Measurements from ENCODE around the gene STKLD1.
"Not testable (repeated sequence)": the region's sequence is repeated elsewhere in the genome, so short reads cannot be mapped to it uniquely, and the experiment has no call there.

Gene STKLD1

DNA sequence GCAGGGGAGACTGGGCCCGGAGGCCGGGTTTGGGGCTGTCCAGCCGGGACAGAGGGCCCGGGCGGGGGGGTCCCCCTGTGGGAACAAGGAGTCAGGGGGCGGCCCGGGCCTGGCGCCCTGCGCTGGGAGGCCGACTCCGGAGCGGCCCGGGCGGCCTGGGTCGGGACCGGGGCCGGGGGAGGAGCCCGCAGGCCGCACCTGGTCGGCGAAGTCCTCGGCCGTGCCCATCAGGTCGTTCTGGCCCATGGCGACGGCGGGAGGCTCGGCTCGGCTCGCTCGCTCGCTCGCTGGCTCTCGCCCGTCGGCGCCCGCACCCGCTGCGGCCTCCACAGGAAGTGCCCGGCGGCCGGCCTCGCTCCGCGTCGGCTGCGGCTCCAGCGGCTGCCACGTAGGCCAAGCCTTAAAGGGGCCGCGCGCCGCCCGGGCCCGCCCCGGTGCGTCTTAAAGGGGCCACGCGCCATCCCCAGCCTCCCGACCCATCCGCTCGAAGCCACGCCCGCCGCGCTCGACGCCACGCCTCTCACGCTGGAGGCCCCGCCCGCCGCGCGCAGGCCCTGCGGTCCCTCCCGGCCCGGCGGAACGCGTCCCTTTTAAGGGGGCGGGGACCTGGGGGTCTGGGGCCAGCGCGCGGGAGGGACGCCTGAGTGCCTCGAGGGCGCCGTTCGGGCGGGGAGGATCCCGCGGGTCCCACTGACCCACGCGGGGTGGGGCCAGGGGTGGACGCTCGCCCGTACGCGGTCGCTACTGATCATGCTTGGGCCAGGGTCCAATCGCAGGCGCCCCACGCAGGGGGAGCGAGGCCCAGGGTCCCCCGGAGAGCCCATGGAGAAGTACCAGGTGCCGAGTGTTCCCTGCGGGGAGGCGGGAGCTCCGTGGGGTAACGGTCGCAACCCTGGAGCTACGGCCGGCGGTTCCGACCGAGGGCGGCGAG is at the start of gene STKLD1, which contains the start of gene SURF4:
STKLD1 (plus strand) TSS at position 643 of the 931 bp plus-strand sequence; CDS start at position 751, 108 bp downstream.
SURF4 (minus strand) TSS at position 337 of the 931 bp plus-strand sequence; CDS start at position 246, 91 bp downstream.
- peak; percentile 92 to 94 for DNase-seq (ENCODE audit: low read depth in 2 of 2)

DNA sequence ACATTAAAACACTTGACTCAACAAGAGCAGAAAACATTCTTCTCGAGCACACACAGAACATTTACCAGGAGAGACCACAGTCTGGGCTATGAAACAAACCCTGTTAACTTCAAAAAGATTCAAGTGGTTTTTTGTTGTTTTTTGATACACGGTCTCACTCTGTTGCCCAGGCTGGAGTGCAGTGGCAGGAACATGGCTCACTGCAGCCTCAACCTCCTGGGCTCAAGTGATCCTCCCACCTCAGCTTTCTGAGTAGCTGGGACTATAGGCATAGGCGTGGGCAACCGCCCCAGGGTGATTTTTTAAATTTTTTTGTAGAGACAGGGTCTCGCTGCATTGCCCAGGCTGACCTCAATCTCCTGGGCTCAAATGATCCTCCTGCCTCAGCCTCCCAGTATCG is 49.1 kb upstream of the STKLD1 start:
- DNase-seq (ENCODE audit: low read depth in 2 of 2): not testable (repeated sequence)

DNA sequence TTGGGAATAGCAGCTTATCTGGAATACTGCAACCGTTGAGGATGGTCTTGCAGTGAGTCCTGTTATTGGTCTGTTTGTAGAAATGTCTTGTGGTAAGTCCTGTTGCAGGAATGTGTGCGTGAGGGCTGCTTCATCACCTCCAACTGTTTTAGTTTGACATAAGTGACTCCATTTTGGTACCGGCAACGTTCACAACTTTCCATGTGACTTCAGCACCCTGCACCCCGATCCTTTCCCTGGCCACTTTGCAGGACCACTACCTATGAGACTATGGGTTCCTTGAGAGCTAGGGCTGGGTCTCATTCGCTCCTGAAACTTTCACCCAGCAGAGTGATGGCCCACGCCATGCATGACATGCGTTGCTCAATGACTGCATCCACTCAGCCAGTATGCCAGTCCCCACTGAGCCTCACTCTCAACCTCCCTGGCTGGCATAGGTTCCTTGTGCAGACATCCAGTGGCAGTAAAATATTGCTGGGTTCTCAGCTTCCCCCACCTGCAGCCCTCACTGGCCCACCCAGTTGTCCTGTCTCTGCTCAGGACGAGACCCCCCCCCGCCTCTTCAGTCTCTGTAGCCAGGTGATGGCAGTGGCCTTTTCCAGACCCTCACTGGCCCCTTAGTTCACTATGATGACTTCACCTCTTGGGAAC is 48.2 kb upstream of the STKLD1 start:
- no peak for DNase-seq (ENCODE audit: low read depth in 2 of 2)

DNA sequence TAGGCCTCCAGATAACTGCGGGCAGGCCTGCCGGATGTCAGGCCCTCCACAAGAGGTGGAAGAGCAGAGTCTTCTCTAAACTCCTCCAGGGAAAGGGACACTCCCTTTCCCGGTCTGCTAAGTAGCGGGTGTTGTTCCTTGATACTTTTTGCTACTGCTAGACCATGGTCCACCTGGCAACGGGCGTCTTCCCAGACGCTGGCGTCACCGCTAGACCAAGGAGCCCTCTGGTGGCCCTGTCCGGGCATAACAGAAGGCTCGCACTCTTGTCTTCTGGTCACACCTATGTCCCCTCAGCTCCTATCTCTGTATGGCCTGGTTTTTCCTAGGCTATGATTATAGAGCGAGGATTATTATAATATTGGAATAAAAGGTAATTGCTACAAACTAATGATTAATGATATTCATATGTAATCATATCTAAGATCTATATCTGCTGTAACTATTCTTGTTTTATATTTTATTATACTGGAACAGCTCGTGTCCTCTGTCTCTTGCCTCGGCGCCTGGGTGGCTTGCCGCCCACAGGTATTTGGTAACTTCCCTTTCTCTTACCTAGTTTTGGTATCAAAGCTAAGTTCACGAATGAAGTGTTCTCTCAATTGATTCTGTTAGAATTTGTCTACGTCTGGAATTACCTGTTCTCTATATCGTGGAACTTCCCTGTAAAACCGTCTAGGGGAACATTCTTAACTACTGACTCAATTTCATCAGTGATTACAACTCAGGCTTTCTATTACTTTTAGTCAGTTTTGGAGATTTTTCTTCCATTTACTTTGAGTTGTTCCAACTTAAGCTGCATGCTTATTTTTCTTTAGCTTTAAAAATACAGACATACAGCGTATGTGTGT is 46.6 kb upstream of the STKLD1 start:
- DNase-seq (ENCODE audit: low read depth in 2 of 2): not testable (repeated sequence)

DNA sequence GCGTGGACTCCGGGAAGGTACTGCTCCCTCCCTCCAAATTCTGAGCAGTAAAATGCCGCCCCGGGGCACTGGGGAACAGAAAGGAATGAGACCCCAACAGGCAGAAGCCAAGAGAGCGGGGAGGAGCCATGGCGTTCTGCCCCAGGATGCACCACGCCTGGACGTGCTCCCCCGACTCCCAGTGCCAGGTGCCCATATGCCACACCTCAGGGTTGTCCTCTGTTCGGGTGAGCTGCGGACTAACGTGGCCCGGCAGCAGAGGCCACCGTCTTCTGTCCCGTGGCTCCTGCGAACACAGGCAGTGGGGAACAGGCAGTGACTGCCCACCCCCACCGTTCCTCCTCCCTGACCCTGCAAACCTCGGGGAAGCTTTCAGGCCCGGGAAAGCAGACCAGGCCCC is 44.9 kb upstream of the STKLD1 start:
- DNase-seq (ENCODE audit: low read depth in 2 of 2): no peak

DNA sequence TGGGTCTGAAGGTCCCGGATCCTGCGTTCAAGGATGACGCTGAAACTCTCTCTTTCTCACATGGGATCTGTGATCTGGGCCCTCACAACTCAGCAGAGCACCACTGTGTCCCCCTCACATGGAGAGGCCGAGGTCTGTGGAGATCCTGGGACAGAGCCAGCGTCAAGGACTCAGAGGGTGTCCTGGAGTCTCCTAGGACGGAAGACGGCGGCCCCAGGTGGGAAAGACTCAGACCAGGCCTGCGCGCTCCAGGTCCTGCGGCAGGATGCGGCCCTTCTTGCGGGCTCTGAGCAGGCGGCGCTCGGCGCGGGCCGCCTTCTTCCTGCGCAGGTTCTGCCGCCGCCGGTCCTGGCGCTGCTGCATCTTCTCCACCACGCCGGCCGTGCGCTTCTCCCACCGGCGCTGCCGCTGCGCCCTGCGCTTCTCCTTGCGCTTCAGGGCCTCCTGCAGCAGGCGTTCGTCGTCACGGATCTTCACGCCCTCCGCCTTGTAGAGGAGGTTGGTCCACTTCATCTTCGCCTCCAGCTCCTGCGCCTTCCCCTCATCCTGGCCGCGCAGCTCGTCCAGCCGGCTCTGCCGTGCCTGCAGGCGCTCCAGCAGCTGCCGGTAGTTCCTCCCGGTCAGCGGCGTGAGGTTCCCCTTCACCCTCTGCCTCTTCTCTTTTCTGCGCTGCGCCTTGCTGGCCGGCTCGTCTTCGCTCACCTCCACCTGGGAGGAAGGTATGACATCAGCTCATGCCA is 44.4 kb upstream of the STKLD1 start:
- DNase-seq (ENCODE audit: low read depth in 2 of 2): no peak

DNA sequence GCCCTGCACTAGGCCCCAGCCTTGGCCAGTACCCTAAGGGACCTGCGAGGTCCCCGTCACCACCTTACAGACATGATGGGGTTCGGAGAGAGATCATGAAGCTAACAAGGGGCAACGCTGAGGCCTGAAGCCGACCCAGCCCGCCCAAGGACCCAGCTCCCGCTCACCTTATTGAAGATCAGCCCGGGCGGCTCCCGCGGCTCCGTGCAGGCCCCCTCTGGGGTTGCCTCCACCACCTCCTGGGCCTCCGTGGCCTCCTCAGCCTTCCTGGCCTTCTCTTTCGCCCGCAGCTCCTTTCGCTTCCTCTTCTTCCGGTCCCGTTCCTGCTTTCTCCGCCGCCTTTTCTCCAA is 43.8 kb upstream of the STKLD1 start:
- no peak for DNase-seq (ENCODE audit: low read depth in 2 of 2)

DNA sequence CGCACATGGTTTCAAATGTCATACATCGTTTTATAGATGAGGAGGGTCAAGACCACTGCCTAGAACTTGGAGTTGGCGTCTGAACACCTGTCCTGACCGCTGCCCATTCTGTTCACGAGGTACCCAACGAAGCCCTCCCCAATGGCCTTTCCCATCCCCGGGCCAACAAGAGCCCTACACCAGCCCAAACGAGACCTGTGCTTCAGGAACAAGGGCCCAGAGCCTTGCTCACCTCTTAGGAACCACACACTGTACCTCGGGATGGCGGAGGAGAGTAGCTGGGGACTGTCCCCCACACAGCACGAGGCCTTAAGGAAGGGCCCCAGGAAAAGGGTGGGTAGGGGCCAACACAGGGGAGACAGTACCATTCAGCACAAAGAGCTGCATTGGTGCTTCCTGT is 43.2 kb upstream of the STKLD1 start:
- DNase-seq (ENCODE audit: low read depth in 2 of 2): no peak

DNA sequence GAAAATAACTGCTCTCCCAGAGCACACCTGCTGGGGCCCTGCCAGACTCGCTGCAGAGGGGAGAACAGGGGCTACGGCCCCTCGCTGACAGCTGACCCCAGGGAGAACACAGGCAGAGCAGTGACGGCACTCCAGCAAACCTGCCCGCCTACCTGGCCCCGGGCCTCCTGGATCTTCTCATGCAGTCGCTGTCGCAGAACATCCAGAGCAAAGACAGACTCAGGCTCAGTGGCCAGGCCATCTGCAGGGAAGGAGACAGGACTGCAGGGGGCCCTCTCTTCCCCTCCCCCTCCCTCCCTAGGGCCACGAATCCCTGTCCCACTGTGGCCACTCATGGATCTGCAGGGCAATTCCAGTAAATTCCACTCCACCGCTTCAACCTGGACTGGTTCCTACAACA is 42.6 kb upstream of the STKLD1 start:
- DNase-seq (ENCODE audit: low read depth in 2 of 2): no peak

DNA sequence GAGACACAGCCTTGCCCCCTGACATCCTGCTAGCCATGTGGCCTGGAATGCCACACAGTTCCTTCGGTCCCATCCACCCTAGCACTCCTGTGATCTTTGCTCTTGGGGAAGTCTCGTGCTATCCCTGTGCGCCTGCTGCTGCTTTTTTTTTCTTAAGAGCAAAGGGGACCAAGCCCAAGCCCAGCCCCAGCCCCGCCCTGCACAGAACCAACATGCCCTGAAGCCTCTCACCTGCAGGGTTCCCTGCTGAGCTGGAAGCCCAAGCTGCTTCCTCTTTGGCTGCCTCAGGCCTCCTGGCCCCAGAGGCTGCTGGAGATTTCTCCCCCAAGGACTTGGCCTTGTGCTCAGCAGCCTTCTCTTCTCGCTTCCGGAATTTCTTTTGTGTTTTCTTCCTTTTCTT is 42.0 kb upstream of the STKLD1 start:
- DNase-seq (ENCODE audit: low read depth in 2 of 2): no peak

DNA sequence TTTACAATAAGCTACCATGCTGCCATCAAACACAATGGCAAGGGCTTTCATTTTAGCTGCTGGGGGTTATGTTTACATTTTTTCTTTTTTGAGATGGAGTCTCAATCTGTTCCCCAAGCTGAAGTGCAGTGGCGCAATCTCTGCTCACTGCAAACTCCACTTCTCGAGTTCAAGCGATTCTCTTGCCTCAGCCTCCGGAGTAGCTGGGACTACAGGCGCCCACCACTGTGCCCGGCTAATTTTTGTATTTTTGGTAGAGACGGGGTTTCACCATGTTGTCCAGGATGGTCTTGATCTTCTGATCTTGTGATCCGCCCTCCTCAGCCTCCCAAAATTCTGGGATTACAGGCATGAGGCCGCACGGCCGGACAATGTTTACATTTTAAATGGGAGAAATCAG is 41.3 kb upstream of the STKLD1 start:
- DNase-seq (ENCODE audit: low read depth in 2 of 2): not testable (repeated sequence)

DNA sequence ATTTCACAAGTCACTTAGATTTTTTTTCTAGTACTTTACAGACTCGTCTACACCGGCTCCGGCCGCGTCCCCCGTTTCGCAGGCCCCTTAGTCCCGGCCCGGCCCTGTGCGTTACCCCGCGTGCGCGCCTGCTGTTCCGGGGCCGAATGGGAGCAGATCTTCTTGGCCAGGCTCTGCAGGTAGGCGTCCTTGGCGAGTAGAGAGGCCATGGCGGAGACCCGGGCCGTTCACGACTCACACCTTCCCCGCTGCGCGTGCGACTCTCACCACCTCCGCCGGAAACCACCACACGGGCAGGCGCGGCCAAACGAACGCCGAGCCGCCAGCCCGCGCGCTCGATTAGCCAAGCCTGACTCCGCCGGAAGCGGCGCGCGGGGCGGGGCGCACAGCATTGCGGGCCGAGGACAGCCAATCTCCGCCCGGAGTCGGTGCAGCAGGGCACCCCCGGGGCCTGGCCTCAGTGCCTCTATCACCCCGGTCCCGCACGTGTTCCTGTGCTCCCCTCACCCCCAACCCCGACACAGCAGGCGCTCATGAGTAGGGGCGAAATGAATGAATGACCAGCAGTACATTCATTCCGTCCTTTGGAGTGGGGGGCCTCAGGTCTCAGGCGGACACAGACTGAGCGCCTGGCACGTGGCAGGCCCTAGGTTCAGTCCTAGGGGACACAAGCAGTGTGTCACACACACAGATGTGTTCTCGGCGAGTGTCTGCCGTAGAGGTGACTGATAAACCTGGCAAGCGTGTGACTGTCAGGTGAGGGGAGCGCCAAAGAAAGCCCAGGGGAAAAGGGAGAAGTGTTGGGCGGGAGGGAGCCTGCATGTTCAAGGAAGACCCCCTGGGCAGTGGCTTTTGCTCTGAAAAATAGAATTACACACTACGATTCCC is 40.0 kb upstream of the STKLD1 start, which contains the start of gene SURF6:
SURF6 (minus strand) TSS at position 265 of the 888 bp plus-strand sequence; CDS start at position 209, 56 bp downstream.
- peak; percentile 93 for DNase-seq (ENCODE audit: low read depth in 2 of 2)

DNA sequence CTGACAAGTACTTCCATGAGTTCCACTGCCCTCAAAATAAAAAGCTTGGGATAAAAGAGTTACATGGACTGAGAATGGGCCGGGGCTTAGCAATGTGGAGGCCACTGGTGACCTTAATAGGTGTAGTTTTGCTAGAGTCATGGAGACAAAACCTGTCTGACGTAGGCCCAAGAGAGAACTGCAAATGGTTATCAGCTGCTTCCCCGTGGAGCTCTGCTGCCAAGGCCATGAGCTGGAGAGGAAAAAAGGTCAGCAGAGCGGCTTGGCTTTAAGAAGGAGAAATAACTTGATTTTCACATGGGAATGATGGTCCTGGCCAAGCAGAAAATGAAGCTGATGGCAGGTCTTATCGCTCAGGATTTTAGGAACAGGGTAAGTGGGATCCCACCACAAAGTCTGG is 36.5 kb upstream of the STKLD1 start:
- DNase-seq (ENCODE audit: low read depth in 2 of 2): no peak

DNA sequence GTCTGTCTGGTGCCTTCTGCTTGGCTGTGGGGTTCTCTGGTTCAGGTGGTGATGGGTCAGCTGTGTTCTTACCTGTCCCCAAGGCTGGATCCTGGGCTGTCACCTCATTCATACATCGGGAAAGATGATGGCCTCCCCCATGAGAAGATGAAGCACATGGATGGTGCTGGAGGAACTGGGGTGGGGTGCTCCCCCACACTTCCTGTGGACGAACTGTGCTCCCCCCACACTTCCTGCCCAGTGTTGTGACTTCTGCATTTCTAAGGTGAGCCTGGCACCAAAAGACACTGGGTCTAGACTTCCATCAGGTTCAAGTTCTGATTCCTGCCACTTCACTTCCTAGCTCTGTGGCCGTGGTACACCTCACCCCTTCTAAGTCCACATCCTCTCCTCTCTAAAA is 35.9 kb upstream of the STKLD1 start:
- DNase-seq (ENCODE audit: low read depth in 2 of 2): no peak

DNA sequence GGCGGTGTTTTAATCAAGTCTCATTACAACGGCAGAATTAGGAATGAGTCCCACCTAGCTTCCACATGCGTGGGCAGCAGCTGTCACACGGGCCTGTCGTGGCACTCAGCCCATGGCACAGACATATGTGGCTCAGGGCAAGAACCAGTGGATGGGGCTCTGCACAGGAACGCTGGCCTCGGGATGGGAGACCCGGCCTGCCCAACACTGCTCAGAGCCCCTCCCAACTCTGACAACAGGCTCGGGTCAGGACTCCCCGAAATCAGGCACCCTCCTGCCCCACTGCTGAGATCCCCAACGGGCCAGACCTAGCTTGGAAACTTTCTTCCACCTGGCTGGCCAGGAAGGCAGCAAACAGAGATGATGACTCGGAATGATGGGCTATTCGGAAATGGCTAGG is 35.2 kb upstream of the STKLD1 start:
- no peak for DNase-seq (ENCODE audit: low read depth in 2 of 2)

DNA sequence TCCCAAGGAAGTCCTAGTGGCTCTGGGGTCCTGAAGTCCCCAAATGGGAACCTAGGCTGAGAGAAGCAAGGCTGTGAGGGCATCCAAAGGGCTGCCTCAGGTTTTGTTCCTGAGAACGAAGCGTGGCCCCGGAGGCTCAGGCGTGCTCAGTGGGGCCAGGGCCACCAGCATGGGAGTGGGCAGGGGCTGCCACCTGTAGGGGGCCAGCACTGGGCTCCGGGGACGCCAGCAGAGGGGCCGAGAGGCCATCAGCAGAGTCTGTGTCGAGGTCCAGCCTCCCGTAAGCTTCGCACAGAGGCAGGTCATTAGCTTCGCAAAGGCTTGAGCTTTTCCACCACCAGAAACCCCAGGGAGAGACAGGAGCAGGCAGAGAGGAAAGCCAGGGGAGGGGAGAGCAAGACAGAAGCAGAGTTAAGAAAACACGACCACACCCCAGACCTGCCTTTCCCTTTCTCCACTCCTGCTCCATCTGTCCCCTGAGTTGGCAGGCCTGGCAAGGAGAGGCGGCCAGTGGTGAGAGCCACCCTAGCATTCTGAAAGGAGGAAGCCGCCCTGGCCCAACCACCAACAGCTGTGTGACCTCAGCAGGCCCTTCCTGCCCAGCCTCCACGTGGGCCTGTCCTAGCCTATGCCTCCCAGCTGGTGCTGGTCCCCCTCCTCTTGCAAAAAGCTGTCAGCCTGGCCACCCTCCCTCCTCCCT is 34.6 kb upstream of the STKLD1 start:
- DNase-seq (ENCODE audit: low read depth in 2 of 2): no peak

DNA sequence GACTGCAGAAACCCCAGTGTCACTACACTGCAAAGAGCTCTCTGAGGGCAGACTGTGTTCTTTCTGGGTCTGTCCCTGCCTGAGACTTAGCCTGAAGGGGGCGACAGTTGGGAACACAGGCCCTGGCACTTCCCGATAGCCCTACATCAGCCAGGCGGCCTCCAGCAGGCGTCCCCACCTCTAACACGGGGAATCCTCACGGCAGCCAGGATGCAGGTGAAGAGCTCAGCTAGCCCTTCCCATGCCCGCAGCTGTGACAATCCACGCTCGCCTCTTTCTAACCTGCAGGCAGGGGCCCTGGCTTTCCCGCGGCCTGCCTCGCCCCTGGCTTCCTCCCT is 34.1 kb upstream of the STKLD1 start:
- no peak for DNase-seq (ENCODE audit: low read depth in 2 of 2)

DNA sequence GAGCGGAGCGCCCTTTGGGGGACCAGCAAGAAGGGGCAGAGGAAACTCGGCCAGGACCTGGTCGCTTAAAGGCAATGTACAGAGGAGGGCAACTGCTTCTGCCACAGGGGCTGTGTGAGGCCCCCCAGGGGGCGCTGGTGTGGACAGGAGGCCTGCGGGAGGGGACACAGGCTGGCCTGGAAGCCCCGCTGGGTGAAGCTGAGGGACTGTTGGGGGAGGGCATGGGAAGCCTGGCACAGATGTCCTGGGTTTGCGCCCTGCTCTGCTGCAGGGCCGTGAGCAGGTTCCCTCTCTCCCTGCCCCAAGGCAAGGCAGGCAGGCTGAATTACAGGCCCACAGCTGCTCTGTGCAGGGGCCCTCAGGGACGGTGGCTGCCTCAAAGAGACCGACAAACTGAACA is 33.6 kb upstream of the STKLD1 start:
- no peak for DNase-seq (ENCODE audit: low read depth in 2 of 2)

DNA sequence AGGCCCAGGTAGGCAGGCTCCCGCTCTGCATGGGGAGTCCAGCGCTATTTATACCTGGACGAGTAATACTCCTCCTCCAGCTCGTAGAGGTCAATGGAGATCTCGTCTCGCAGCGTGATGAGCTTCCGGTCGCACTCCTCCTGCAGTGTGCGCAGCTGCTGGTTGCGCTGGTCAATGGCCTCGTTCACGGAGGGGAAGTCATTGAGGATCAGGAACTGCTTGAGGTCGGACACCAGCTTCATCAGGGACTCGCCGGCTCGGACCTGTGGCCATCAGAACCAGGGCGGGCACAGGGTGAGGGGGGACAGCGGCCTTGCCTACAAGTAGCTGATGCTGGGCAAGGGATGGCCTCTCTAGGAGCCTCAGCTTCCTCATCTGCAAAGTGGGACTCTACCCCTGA is 32.1 kb upstream of the STKLD1 start:
- no peak for DNase-seq (ENCODE audit: low read depth in 2 of 2)

DNA sequence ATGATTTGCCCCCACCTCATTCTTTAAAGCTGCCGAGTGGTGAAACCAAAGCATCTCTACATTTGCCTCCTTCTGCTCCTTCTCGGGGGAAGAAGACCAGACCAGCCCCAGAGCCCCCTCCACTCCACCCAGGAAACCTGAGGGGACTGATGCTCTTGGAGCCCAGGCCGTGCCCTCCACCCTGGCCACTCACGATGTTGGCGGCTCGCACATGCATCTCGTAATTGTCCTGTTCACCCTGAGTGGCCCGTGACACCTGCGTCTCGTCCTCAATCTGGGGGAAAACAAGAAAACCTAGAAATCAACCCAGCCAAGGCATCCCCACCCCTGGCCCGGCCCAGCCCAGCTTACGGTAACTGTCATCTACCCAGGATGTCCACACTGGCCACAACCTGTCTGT is 31.2 kb upstream of the STKLD1 start:
- DNase-seq (ENCODE audit: low read depth in 2 of 2): no peak
